ENCODE data around the gene SURF2. TPM values are rescaled to one million over a fixed set of nuclear protein-coding genes. Genes with fewer than 3 reads are reported as not detected.
A peak's percentile ranks its signal among the peaks of the same experiment; 100 is the strongest.
"Not testable (repeated sequence)": the region's sequence is repeated elsewhere in the genome, so short reads cannot be mapped to it uniquely, and the experiment has no call there.

SURF2 gene
- total RNA-seq, 1 experiment from 2014 or later: 18.1 TPM

DNA sequence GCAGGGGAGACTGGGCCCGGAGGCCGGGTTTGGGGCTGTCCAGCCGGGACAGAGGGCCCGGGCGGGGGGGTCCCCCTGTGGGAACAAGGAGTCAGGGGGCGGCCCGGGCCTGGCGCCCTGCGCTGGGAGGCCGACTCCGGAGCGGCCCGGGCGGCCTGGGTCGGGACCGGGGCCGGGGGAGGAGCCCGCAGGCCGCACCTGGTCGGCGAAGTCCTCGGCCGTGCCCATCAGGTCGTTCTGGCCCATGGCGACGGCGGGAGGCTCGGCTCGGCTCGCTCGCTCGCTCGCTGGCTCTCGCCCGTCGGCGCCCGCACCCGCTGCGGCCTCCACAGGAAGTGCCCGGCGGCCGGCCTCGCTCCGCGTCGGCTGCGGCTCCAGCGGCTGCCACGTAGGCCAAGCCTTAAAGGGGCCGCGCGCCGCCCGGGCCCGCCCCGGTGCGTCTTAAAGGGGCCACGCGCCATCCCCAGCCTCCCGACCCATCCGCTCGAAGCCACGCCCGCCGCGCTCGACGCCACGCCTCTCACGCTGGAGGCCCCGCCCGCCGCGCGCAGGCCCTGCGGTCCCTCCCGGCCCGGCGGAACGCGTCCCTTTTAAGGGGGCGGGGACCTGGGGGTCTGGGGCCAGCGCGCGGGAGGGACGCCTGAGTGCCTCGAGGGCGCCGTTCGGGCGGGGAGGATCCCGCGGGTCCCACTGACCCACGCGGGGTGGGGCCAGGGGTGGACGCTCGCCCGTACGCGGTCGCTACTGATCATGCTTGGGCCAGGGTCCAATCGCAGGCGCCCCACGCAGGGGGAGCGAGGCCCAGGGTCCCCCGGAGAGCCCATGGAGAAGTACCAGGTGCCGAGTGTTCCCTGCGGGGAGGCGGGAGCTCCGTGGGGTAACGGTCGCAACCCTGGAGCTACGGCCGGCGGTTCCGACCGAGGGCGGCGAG lies 19.6 kb downstream of the SURF2 start, which contains the start of the genes STKLD1 and SURF4:
STKLD1 (plus strand) TSS at position 643 of the 931 bp plus-strand sequence; CDS start at position 751, 108 bp downstream.
SURF4 (minus strand) TSS at position 337 of the 931 bp plus-strand sequence; CDS start at position 246, 91 bp downstream.
- Histone ChIP-seq H3K4me3 (peak within 1 kb of the TSS; percentile 69), H3K9me3 (ENCODE audit: insufficient read depth, low read depth) (no peaks in the 10 kb centered on the region), H3K79me2 (ENCODE audit: low read depth) (peaks cover 46% of the 10 kb centered on the region), H3K4me2 (peak within 1 kb of the TSS; percentile 94), H3K27ac (peak within 1 kb of the TSS; percentile 59; the same call in 1 of the 2 replicates), H3K4me1 (replicated peaks; ENCODE audit: insufficient read depth) (peaks cover 36% of the 10 kb centered on the region), H2AFZ (peak within 1 kb of the TSS; percentile 81), H3K9me2 (ENCODE audit: insufficient read depth) (no peaks in the 10 kb centered on the region), H4K20me1 (ENCODE audit: insufficient read depth) (peaks cover 39% of the 10 kb centered on the region), H3K36me3 (ENCODE audit: low read depth) (peaks cover 9% of the 10 kb centered on the region), H3F3A (ENCODE audit: insufficient read depth, low read depth) (peaks cover 13% of the 10 kb centered on the region), H3K27me3 (ENCODE audit: insufficient read depth, low read depth) (no peaks in the 10 kb centered on the region)
- intact Hi-C loops (cut with micrococcal nuclease; ENCODE audit: unreplicated experiment): loop anchor here (1.0 to 2.0 kb wide), 2 partner anchors 19 to 28 kb away; partner anchors contain the start of genes MED22, RPL7A, SURF1 and SURF2
- POLR2A ChIA-PET (ENCODE audit: unreplicated experiment): interaction anchor here (0.5 to 0.6 kb wide), 2 partner anchors 20 to 454 kb away, joined by 3 to 5 read pairs; partner anchors contain the start of genes SURF1 and SURF2
- DNase-seq: peak; percentile 80 to 99
- CTCF ChIA-PET: interaction anchor here (0.5 kb wide), 1 partner anchor 182 kb away, joined by 9 read pairs; no protein-coding TSS in a partner anchor
- TF ChIP-seq, protein P1, sequence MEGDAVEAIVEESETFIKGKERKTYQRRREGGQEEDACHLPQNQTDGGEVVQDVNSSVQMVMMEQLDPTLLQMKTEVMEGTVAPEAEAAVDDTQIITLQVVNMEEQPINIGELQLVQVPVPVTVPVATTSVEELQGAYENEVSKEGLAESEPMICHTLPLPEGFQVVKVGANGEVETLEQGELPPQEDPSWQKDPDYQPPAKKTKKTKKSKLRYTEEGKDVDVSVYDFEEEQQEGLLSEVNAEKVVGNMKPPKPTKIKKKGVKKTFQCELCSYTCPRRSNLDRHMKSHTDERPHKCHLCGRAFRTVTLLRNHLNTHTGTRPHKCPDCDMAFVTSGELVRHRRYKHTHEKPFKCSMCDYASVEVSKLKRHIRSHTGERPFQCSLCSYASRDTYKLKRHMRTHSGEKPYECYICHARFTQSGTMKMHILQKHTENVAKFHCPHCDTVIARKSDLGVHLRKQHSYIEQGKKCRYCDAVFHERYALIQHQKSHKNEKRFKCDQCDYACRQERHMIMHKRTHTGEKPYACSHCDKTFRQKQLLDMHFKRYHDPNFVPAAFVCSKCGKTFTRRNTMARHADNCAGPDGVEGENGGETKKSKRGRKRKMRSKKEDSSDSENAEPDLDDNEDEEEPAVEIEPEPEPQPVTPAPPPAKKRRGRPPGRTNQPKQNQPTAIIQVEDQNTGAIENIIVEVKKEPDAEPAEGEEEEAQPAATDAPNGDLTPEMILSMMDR (conservative IDR thresholded peaks at IDR 0.05): no peak
- TF ChIP-seq EZH2 (IDR thresholded peaks at IDR 0.05; ENCODE audit: low read depth): no peak
- BruUV-seq (replicated peaks): no TSS peak

DNA sequence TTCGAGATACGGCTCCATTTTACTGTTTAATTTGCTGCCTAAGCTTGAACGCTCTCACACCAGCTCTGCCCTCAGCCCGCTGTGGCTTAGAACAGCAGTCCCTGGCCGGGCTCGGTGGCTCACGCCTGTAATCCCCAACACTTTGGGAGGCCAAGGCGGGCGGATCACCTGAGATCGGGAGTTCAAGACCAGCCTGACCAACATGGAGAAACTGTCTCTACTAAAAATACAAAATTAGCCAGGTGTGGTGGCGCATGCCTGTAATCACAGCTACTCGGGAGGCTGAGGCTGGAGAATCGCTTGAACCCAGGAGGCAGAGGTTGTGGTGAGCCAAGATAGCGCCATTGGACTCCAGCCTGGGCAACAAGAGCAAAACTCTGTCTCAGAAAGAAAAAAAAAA lies 20.9 kb downstream of the SURF2 start:
- Histone ChIP-seq H3K79me2 (ENCODE audit: low read depth) (peaks cover 33% of the 10 kb centered on the region), H3K4me1 (replicated peaks; ENCODE audit: insufficient read depth) (peaks cover 36% of the 10 kb centered on the region), H3F3A (ENCODE audit: insufficient read depth, low read depth) (peaks cover 13% of the 10 kb centered on the region), H3K4me2 (peak overlapping the region; percentile 94; the same call in 1 of the 2 replicates), H4K20me1 (ENCODE audit: insufficient read depth) (peaks cover 26% of the 10 kb centered on the region), H3K4me3 (peak overlapping the region; percentile 69; the same call in 1 of the 2 replicates)
- H3K27ac ChIP-seq; H2AFZ ChIP-seq; BruUV-seq (replicated peaks); DNase-seq; intact Hi-C loops (cut with micrococcal nuclease; ENCODE audit: unreplicated experiment); H3K36me3 ChIP-seq (ENCODE audit: low read depth); H3K27me3 ChIP-seq (ENCODE audit: insufficient read depth, low read depth); H3K9me2 ChIP-seq (ENCODE audit: insufficient read depth); H3K9me3 ChIP-seq (ENCODE audit: insufficient read depth, low read depth): not testable (repeated sequence)
- ChIA-PET POLR2A (ENCODE audit: unreplicated experiment) (interaction anchor here (0.5 to 0.7 kb wide), 2 partner anchors 190 to 755 kb away, joined by 4 to 7 read pairs; no protein-coding TSS in a partner anchor), CTCF (interaction anchor here (0.6 to 0.7 kb wide), 4 partner anchors 109 to 808 kb away, joined by 3 to 4 read pairs (median 4); no protein-coding TSS in a partner anchor)

- TF ChIP-seq EZH2 (IDR thresholded peaks at IDR 0.05; ENCODE audit: low read depth): no peak
- TF ChIP-seq, protein P1 (conservative IDR thresholded peaks at IDR 0.05): no peak
- H3K27ac ChIP-seq: no peak overlapping the region
- H3K9me2 ChIP-seq (ENCODE audit: insufficient read depth): no peaks in the 10 kb centered on the region
- no peak overlapping the region for H3K4me3 ChIP-seq
- intact Hi-C loops (cut with micrococcal nuclease; ENCODE audit: unreplicated experiment): no loop called here
- no peaks in the 10 kb centered on the region for H3K9me3 ChIP-seq (ENCODE audit: insufficient read depth, low read depth)
- H4K20me1 ChIP-seq (ENCODE audit: insufficient read depth): peaks cover 21% of the 10 kb centered on the region
- peaks cover 28% of the 10 kb centered on the region for H3K79me2 ChIP-seq (ENCODE audit: low read depth)
- H3K36me3 ChIP-seq (ENCODE audit: low read depth): peaks cover 5% of the 10 kb centered on the region
- H3K4me1 ChIP-seq (replicated peaks; ENCODE audit: insufficient read depth): peaks cover 36% of the 10 kb centered on the region
- no peak overlapping the region for H2AFZ ChIP-seq
- no TSS peak for BruUV-seq (replicated peaks)
- CTCF ChIA-PET: interaction anchor here (0.6 kb wide), 3 partner anchors 35 to 192 kb away, joined by 3 to 25 read pairs (median 4); partner anchors contain the start of gene SLC2A6
- peaks cover 13% of the 10 kb centered on the region for H3F3A ChIP-seq (ENCODE audit: insufficient read depth, low read depth)
- POLR2A ChIA-PET (ENCODE audit: unreplicated experiment): interaction anchor here (0.5 kb wide), 1 partner anchor 1335 kb away, joined by 6 read pairs; no protein-coding TSS in a partner anchor
- H3K27me3 ChIP-seq (ENCODE audit: insufficient read depth, low read depth): no peaks in the 10 kb centered on the region
- DNase-seq: peak; percentile 54 to 70
- peak overlapping the region; percentile 94 for H3K4me2 ChIP-seq
Observed at GRCh38 chr9:133377721-133378216, 21.4 kb downstream of the SURF2 start.
